HCT116 (cell line): Measurements from ENCODE around the gene ANKRD29. TPM values are rescaled to one million over a fixed set of nuclear protein-coding genes. Genes with fewer than 3 reads are reported as not detected.

Source experiments
- ATAC-seq: fragments of 200-7000 bp; cut with Tn5 transposase; 2 replicates; pipeline ENCODE4 v1.9.1; 2020; ENCODE audit warnings: mild to moderate bottlenecking, moderate library complexity
- BruUV-seq: library from RNA; stranded (reverse); fragments of 400-500 nt; replicated peaks from 2 replicates; lab custom pipeline; 2021; lab: Mats Ljungman, UMichigan
- CTCF ChIA-PET: fragments of 300-600 bp; sonication (Branson Sonifier 250); formaldehyde crosslinking; loops from one replicate; lab custom pipeline; 2021; ENCODE audit warnings: antibody characterized with exemption; lab: Charles Lee
- POLR2A ChIA-PET: fragments of 300-600, 350-600 bp; sonication (Branson Sonifier 250); formaldehyde crosslinking; loops from one replicate; lab custom pipeline; 2021; ENCODE audit warnings: antibody characterized with exemption; lab: Charles Lee
- RAD21 ChIA-PET, 2 experiments: fragments of 300-600 bp; sonication (Branson Sonifier 250); formaldehyde crosslinking; loops; one replicate each; lab custom pipeline; 2023; ENCODE audit warnings: low total read pairs in 2 of 2; ENCODE audit not compliant: uncharacterized antibody in 2 of 2, unreplicated experiment in 2 of 2, low non-redundant PET in 1 of 2; lab: Charles Lee
- DNase-seq: peaks from one replicate; pipeline ENCODE4 v3.0.0-alpha.2; 2010; ENCODE audit warnings: low read depth, low spot score
- H2AFZ ChIP-seq: fragments of 200-600 bp; shearing (Covaris generic), sonication (generic); 2 replicates; pipeline ENCODE4 v1.6.1; 2017; ENCODE audit warnings: low read depth, mixed run types, mixed read lengths, antibody characterized with exemption, low read length; ENCODE audit not compliant: poor library complexity, severe bottlenecking
- H3K27ac ChIP-seq: 2 replicates; pipeline ENCODE4 v1.5.1; 2012; ENCODE audit warnings: low read depth, low read length
- H3K27me3 ChIP-seq: fragments of 200-600 bp; sonication (generic); 2 replicates; pipeline ENCODE4 v1.6.1; 2016; ENCODE audit warnings: mixed run types, low read length, mixed read lengths; ENCODE audit not compliant: insufficient read depth
- H3K36me3 ChIP-seq, 2 experiments: fragments of 200-500 bp in 1 of 2; fragments of 200-600 bp in 1 of 2; sonication (Bioruptor generic) in 1 of 2; sonication (generic) in 1 of 2; 2 replicates each; pipeline versions ENCODE4 v1.5.1 to v1.6.1; 2014 to 2016; ENCODE audit warnings: low read length in 2 of 2, inconsistent platforms in 1 of 2, mixed read lengths in 1 of 2, mixed run types in 1 of 2; ENCODE audit not compliant: insufficient read depth in 2 of 2, control insufficient read depth in 1 of 2
- H3K4me1 ChIP-seq, 2 experiments: fragments of 200-600 bp in 1 of 2; sonication (generic) in 1 of 2; 2 replicates each; pipeline versions ENCODE4 v1.5.1 to v1.6.1; 2012 to 2017; ENCODE audit warnings: low read length in 2 of 2, inconsistent platforms in 1 of 2, mild to moderate bottlenecking in 1 of 2, mixed read lengths in 1 of 2, mixed run types in 1 of 2, moderate library complexity in 1 of 2; ENCODE audit not compliant: insufficient read depth in 2 of 2, control insufficient read depth in 1 of 2
- H3K4me2 ChIP-seq: fragments of 200-600 bp; sonication (generic); 2 replicates; pipeline ENCODE4 v1.6.1; 2017; ENCODE audit warnings: mixed run types, low read length, mixed read lengths
- H3K4me3 ChIP-seq, 2 experiments: fragments of 200-600 bp in 1 of 2; sonication (generic) in 1 of 2; replicated peaks in 1 of 2; 2 replicates each; pipeline ENCODE4 v1.5.1; 2011 to 2016; ENCODE audit warnings: low read length in 2 of 2, control low read depth in 1 of 2, low read depth in 1 of 2, mild to moderate bottlenecking in 1 of 2, mixed read lengths in 1 of 2, mixed run types in 1 of 2
- H3K79me2 ChIP-seq: fragments of 200-600 bp; sonication (generic); 2 replicates; pipeline ENCODE4 v1.6.1; 2017; ENCODE audit warnings: mild to moderate bottlenecking, mixed run types, low read length, moderate library complexity, mixed read lengths; ENCODE audit not compliant: insufficient read depth
- H3K9ac ChIP-seq: fragments of 200-600 bp; sonication (generic); 2 replicates; pipeline ENCODE4 v1.6.1; 2016; ENCODE audit warnings: low read length, mixed read lengths
- H3K9me2 ChIP-seq: fragments of 200-600 bp; sonication (generic), shearing (Covaris generic); 2 replicates; pipeline ENCODE4 v1.6.1; 2017; ENCODE audit warnings: mixed run types, mild to moderate bottlenecking, moderate library complexity; ENCODE audit not compliant: insufficient read depth
- H3K9me3 ChIP-seq, 2 experiments: fragments of 200-500 bp in 1 of 2; fragments of 200-600 bp in 1 of 2; sonication (Bioruptor generic) in 1 of 2; sonication (generic) in 1 of 2; 2 replicates each; pipeline ENCODE4 v1.6.1; 2014 to 2017; ENCODE audit warnings: low read length in 2 of 2, mixed read lengths in 2 of 2, inconsistent platforms in 1 of 2, low read depth in 1 of 2, mild to moderate bottlenecking in 1 of 2, mixed run types in 1 of 2, moderate library complexity in 1 of 2; ENCODE audit not compliant: control insufficient read depth in 1 of 2, insufficient read depth in 1 of 2
- H4K20me1 ChIP-seq: fragments of 200-600 bp; sonication (generic), shearing (Covaris generic); 2 replicates; pipeline ENCODE4 v1.6.1; 2017; ENCODE audit warnings: mixed run types, mild to moderate bottlenecking, moderate library complexity; ENCODE audit not compliant: insufficient read depth
- ELF1 ChIP-seq: IDR thresholded peaks from 2 replicates; pipeline ENCODE4 v1.6.1; 2012; ENCODE audit warnings: low read depth, borderline replicate concordance
- FOSL1 ChIP-seq: IDR thresholded peaks from 2 replicates; pipeline ENCODE4 v1.6.1; 2012; ENCODE audit warnings: low read depth
- POLR2A ChIP-seq: IDR thresholded peaks from 2 replicates; pipeline ENCODE4 v1.7.0; 2011; ENCODE audit warnings: borderline replicate concordance; ENCODE audit not compliant: insufficient read depth, insufficient read length; ENCODE audit errors: extremely low read depth
- RAD21 ChIP-seq: IDR thresholded peaks from 2 replicates; pipeline ENCODE4 v1.6.1; 2012; ENCODE audit warnings: low read depth, mild to moderate bottlenecking
- REST ChIP-seq: IDR thresholded peaks from 2 replicates; pipeline ENCODE4 v1.6.1; 2012; ENCODE audit warnings: low read depth
- SRF ChIP-seq: IDR thresholded peaks from 2 replicates; pipeline ENCODE4 v1.6.1; 2012; ENCODE audit warnings: low read depth
- TCF7L2 ChIP-seq: IDR thresholded peaks from 2 replicates; pipeline ENCODE4 v1.7.0; 2011; ENCODE audit warnings: borderline replicate concordance, inconsistent platforms; ENCODE audit not compliant: insufficient read depth, insufficient read length; ENCODE audit errors: extremely low read depth
- YY1 ChIP-seq: IDR thresholded peaks from 2 replicates; pipeline ENCODE4 v1.6.1; 2011; ENCODE audit warnings: low read length, low read depth, moderate library complexity, mild to moderate bottlenecking; ENCODE audit not compliant: insufficient replicate concordance; ENCODE audit errors: extremely low read depth
- intact Hi-C: fragments of 100-400 bp; cut with micrococcal nuclease; formaldehyde crosslinking; loops from 2 replicates; pipeline ENCODE4 v1.10.0; 2022
- total RNA-seq: library from RNA; stranded (reverse); gene quantifications from one replicate; pipeline ENCODE4 v1.2.1, GENCODE V29; 2021; ENCODE audit not compliant: unreplicated experiment

The ANKRD29 gene
- total RNA-seq, 1 experiment from 2014 or later, result 8.8 TPM

- peaks cover 22 to 26% of the 10 kb centered on the region in 2 experiments for H3K4me1 ChIP-seq
- DNase-seq, result no peak
- no peaks in the 10 kb centered on the region for H3K27me3 ChIP-seq
- ChIA-PET RAD21 (interaction anchor here (3.1 to 3.8 kb wide), 2 partner anchors 80 kb away, joined by 27 to 28 read pairs; no protein-coding TSS in a partner anchor), POLR2A (no interaction called here)
- no peak overlapping the region for H2AFZ ChIP-seq
- intact Hi-C loops, result loop anchor here (5.0 kb wide), 1 partner anchor 494 kb away; no protein-coding TSS in a partner anchor
- no peak for TF ChIP-seq YY1
- TF ChIP-seq POLR2A, result no peak
- no peak for TF ChIP-seq TCF7L2
- no peak for TF ChIP-seq SRF
- no peak for TF ChIP-seq RAD21
- TF ChIP-seq FOSL1, result no peak
- no peak for TF ChIP-seq REST
- TF ChIP-seq ELF1, result no peak
- TF ChIP-seq, all 23 proteins: peak for 0
- no peaks in the 10 kb centered on the region for H4K20me1 ChIP-seq
- no peaks in the 10 kb centered on the region for H3K36me3 ChIP-seq
- H3K79me2 ChIP-seq, result no peaks in the 10 kb centered on the region
- H3K9me2 ChIP-seq, result no peaks in the 10 kb centered on the region
- H3K9me3 ChIP-seq, result no peaks in the 10 kb centered on the region
- CTCF ChIA-PET, result interaction anchor here (1.1 to 13.0 kb wide), 5 partner anchors 9 to 189 kb away, joined by 3 to 178 read pairs (median 5); partner anchors contain the start of gene ANKRD29
- no peak overlapping the region for H3K27ac ChIP-seq
- H3K9ac ChIP-seq, result no peak overlapping the region
- H3K4me3 ChIP-seq, result no peak overlapping the region
- H3K4me2 ChIP-seq, result no peak overlapping the region
- BruUV-seq, result no TSS peak
- ATAC-seq, result no peak
These were observed 39.7 kb downstream of the ANKRD29 start for GRCh38 chr18:23623040-23623439.
